Endothelial cell of umbilical vein (primary cell): ENCODE measurements around the gene LDHB. TPM values are rescaled to one million over a fixed set of nuclear protein-coding genes. Genes with fewer than 3 reads are reported as not detected.

Source experiments
- BruUV-seq: library from RNA; stranded (reverse); fragments of 400-500 nt; replicated peaks from 2 replicates; lab custom pipeline; 2021; lab: Mats Ljungman, UMichigan
- CTCF ChIA-PET: fragments of 300-600, 350-600 bp; sonication (Branson Sonifier 250); formaldehyde crosslinking; loops from one replicate; lab custom pipeline; 2021; ENCODE audit warnings: antibody characterized with exemption, inconsistent platforms; lab: Charles Lee
- POLR2A ChIA-PET: fragments of 300-600, 350-600 bp; sonication (Branson Sonifier 250); formaldehyde crosslinking; loops from one replicate; lab custom pipeline; 2021; ENCODE audit warnings: antibody characterized with exemption, inconsistent platforms; lab: Charles Lee
- DNase-seq: peaks from one replicate; pipeline ENCODE4 v3.0.0-alpha.2; 2011; ENCODE audit warnings: low read depth, low spot score
- FAIRE-seq: peaks from 2 replicates; lab custom pipeline; 2011; peaks lifted over from hg19 to GRCh38; lab: Jason Lieb, UNC
- H2AFZ ChIP-seq: 2 replicates; pipeline ENCODE4 v1.6.0; 2012; ENCODE audit warnings: low read depth, low read length, control low read depth, inconsistent platforms
- H3K27ac ChIP-seq: 2 replicates; pipeline ENCODE4 v1.5.1; 2011; ENCODE audit warnings: low read depth, mild to moderate bottlenecking, control low read depth, low read length, moderate library complexity; ENCODE audit not compliant: insufficient read depth
- H3K27me3 ChIP-seq, 2 experiments: 2 replicates each; pipeline versions ENCODE4 v1.6.0 to v1.6.1; 2011; ENCODE audit warnings: low read length in 2 of 2, mixed read lengths in 1 of 2; ENCODE audit not compliant: control insufficient read depth in 2 of 2, insufficient read depth in 2 of 2
- H3K36me3 ChIP-seq, 2 experiments: 2 replicates in 1 of 2; 3 replicates in 1 of 2; pipeline ENCODE4 v1.5.1; 2011; ENCODE audit warnings: low read length in 2 of 2, mild to moderate bottlenecking in 1 of 2, moderate library complexity in 1 of 2; ENCODE audit not compliant: control insufficient read depth in 2 of 2, insufficient read depth in 2 of 2; ENCODE audit errors: extremely low read depth in 1 of 2
- H3K4me1 ChIP-seq: 3 replicates; pipeline ENCODE4 v1.5.1; 2011; ENCODE audit warnings: mild to moderate bottlenecking, low read length; ENCODE audit not compliant: control insufficient read depth, insufficient read depth; ENCODE audit errors: extremely low read depth
- H3K4me2 ChIP-seq: 2 replicates; pipeline ENCODE4 v1.6.1; 2011; ENCODE audit warnings: low read length, control low read depth, mixed read lengths; ENCODE audit not compliant: insufficient read depth
- H3K4me3 ChIP-seq, 3 experiments: fragments of 200-600 bp in 1 of 3; sonication (generic), shearing (Covaris generic) in 1 of 3; replicated peaks in 1 of 3; 2 replicates each; pipeline ENCODE4 v1.5.1; 2011 to 2016; ENCODE audit warnings: control low read depth in 3 of 3, low read length in 3 of 3, mild to moderate bottlenecking in 2 of 3, inconsistent platforms in 1 of 3, low read depth in 1 of 3, moderate library complexity in 1 of 3; ENCODE audit not compliant: insufficient read depth in 1 of 3
- H3K79me2 ChIP-seq: 2 replicates; pipeline ENCODE4 v1.6.0; 2012; ENCODE audit warnings: low read length, inconsistent platforms; ENCODE audit not compliant: control insufficient read depth, insufficient read depth
- H3K9ac ChIP-seq: replicated peaks from 2 replicates; pipeline ENCODE3; 2011; ENCODE audit warnings: low read length, control low read depth; ENCODE audit not compliant: insufficient read depth; ENCODE audit errors: extremely low read depth
- H3K9me1 ChIP-seq: replicated peaks from 3 replicates; pipeline ENCODE4 v1.6.0; 2011; ENCODE audit warnings: mild to moderate bottlenecking, low read length; ENCODE audit not compliant: control insufficient read depth, insufficient read depth; ENCODE audit errors: extremely low read depth
- H3K9me3 ChIP-seq: replicated peaks from 2 replicates; pipeline ENCODE4 v1.5.1; 2012; ENCODE audit warnings: low read length, inconsistent platforms; ENCODE audit not compliant: control insufficient read depth, insufficient read depth
- H4K20me1 ChIP-seq: replicated peaks from 2 replicates; pipeline ENCODE3; 2011; ENCODE audit warnings: mild to moderate bottlenecking, low read length; ENCODE audit not compliant: control insufficient read depth, insufficient read depth; ENCODE audit errors: extremely low read depth
- CTCF ChIP-seq, 2 donors: IDR thresholded peaks; 1 replicate in 1 of 2; 2 replicates in 1 of 2; pipeline ENCODE4 v1.5.1; 2011; ENCODE audit warnings: low read length in 2 of 2, mild to moderate bottlenecking in 2 of 2, moderate library complexity in 2 of 2, control low read depth in 1 of 2, inconsistent platforms in 1 of 2, low read depth in 1 of 2; ENCODE audit not compliant: insufficient read depth in 1 of 2; ENCODE audit errors: extremely low read depth in 1 of 2
- EZH2 ChIP-seq: IDR thresholded peaks from 2 replicates; pipeline ENCODE4 v1.6.1; 2012; ENCODE audit warnings: borderline replicate concordance, low read depth, mild to moderate bottlenecking, moderate library complexity, low read length, inconsistent platforms; ENCODE audit not compliant: severe bottlenecking
- FOS ChIP-seq: IDR thresholded peaks from 2 replicates; pipeline ENCODE4 v1.6.1; 2011; ENCODE audit warnings: mild to moderate bottlenecking, low read length, moderate library complexity, borderline replicate concordance; ENCODE audit not compliant: insufficient read depth
- GATA2 ChIP-seq: IDR thresholded peaks from 2 replicates; pipeline ENCODE4 v1.7.0; 2011; ENCODE audit warnings: low read depth, mild to moderate bottlenecking, moderate library complexity, mixed read lengths, low read length; ENCODE audit not compliant: insufficient read length, insufficient read depth
- JUN ChIP-seq: IDR thresholded peaks from 2 replicates; pipeline ENCODE4 v1.6.1; 2011; ENCODE audit warnings: borderline replicate concordance, low read depth; ENCODE audit not compliant: insufficient read length, insufficient read depth
- MAX ChIP-seq: IDR thresholded peaks from 2 replicates; pipeline ENCODE4 v1.6.1; 2011; ENCODE audit not compliant: insufficient read depth, insufficient read length
- MYC ChIP-seq: IDR thresholded peaks from one replicate; pipeline ENCODE4 v1.6.1; 2011; ENCODE audit warnings: mild to moderate bottlenecking, low read depth, low read length
- POLR2A ChIP-seq: IDR thresholded peaks from 2 replicates; pipeline ENCODE4 v1.6.1; 2012; ENCODE audit warnings: low read depth, mild to moderate bottlenecking, control low read depth, low read length
- POLR2AphosphoS5 ChIP-seq: IDR thresholded peaks from 2 replicates; pipeline ENCODE4 v1.6.1; 2012; ENCODE audit warnings: low read depth, mild to moderate bottlenecking, control low read depth, low read length, moderate library complexity; ENCODE audit not compliant: insufficient read depth
- dilution Hi-C: fragments of 300-500 bp; cut with MboI; formaldehyde crosslinking; loops from one replicate; pipeline ENCODE4 v1.15.0; 2019; ENCODE audit warnings: low sequenced_read_pairs; ENCODE audit not compliant: extremely low pct_ligation_motif_present
- intact Hi-C: fragments of 100-400 bp; cut with micrococcal nuclease; formaldehyde crosslinking; loops from one replicate; pipeline ENCODE4 v1.10.0; 2022
- polyA plus RNA-seq, 4 experiments: library from polyadenylated mRNA; depleted of rRNA in 3 of 4; stranded (reverse) in 3 of 4; unstranded in 1 of 4; fragments of >200 nt; gene quantifications; 2 replicates each; pipeline versions ENCODE4 v1.2.1 to v1.2.3, GENCODE V29; 2011 to 2012; ENCODE audit warnings: missing spikeins in 1 of 4
- total RNA-seq: library from RNA; stranded (reverse); gene quantifications from 2 replicates; pipeline ENCODE4 v1.2.3, GENCODE V29; 2021

Gene LDHB
- total and polyA plus RNA-seq, 2 donors (not counting 3 experiments of a cell fraction or from before 2014, with no cell fraction given) = 437 to 670 TPM

GRCh38 chr12:21675641-21676040 lies 18.0 kb upstream of the LDHB start:
- dilution Hi-C loops (no loop called here), intact Hi-C loops (loop anchor here (5.0 kb wide), 1 partner anchor 378 kb away; no protein-coding TSS in a partner anchor)
- Histone ChIP-seq H3K4me3 (no peak overlapping the region), H3K9me3 (no peaks in the 10 kb centered on the region), H3K4me2 (no peak overlapping the region), H3K27me3 (peaks cover 14 to 16% of the 10 kb centered on the region in 2 experiments), H4K20me1 (no peaks in the 10 kb centered on the region), H3K36me3 (no peaks in the 10 kb centered on the region), H3K4me1 (peaks cover 4% of the 10 kb centered on the region), H3K27ac (no peak overlapping the region), H3K9me1 (no peaks in the 10 kb centered on the region), H2AFZ (no peak overlapping the region), H3K9ac (no peak overlapping the region), H3K79me2 (no peaks in the 10 kb centered on the region)
- CTCF ChIA-PET = no interaction called here
- POLR2A ChIA-PET = no interaction called here
- TF ChIP-seq GATA2 = no peak
- TF ChIP-seq CTCF (IDR thresholded peaks at IDR 0.05; ENCODE audit: extremely low read depth in 1 of 2, insufficient read depth in 1 of 2, low read depth in 1 of 2, low read length in 2 of 2) = no peak
- TF ChIP-seq FOS = no peak
- no peak for TF ChIP-seq MAX
- TF ChIP-seq POLR2A = no peak
- TF ChIP-seq POLR2AphosphoS5 = no peak
- TF ChIP-seq EZH2 = no peak
- TF ChIP-seq MYC = no peak
- TF ChIP-seq JUN = no peak
- FAIRE-seq = no peak
- no TSS peak for BruUV-seq
- no peak for DNase-seq
